Measurements from ENCODE around the gene RAB10.

RAB10 gene

GRCh38 chr2:26033818-26034636, at the start of gene RAB10:
Gene RAB10 (plus strand): TSS chr2:26034084. CDS start chr2:26034609, 525 bp downstream.
- no peak for TF ChIP-seq CTCF (IDR thresholded peaks at IDR 0.05; ENCODE audit: low read depth, low read length)
- TF ChIP-seq EZH2phosphoT487 (IDR thresholded peaks at IDR 0.05; ENCODE audit: low read depth) = no peak
- Histone ChIP-seq H3K79me2 (ENCODE audit: low read length) (peaks cover 51% of the 10 kb centered on the region), H3K4me3 (ENCODE audit: low read length) (peak within 1 kb of the TSS; percentile 94)

GRCh38 chr2:25988134-25988533, 45.8 kb upstream of the RAB10 start:
- no peak overlapping the region for H2AFZ ChIP-seq (ENCODE audit: low read depth, low read length)
- H3K79me2 ChIP-seq (ENCODE audit: low read length) = no peaks in the 10 kb centered on the region
- no peaks in the 10 kb centered on the region for H3K9me3 ChIP-seq (ENCODE audit: insufficient read depth, low read length)
- no peak overlapping the region for H3K27ac ChIP-seq (ENCODE audit: low read length)
- H3K36me3 ChIP-seq (replicated peaks; ENCODE audit: low read depth, low read length) = no peaks in the 10 kb centered on the region
- no peak overlapping the region for H3K4me2 ChIP-seq (ENCODE audit: low read length)
- no peak overlapping the region for H3K9ac ChIP-seq (ENCODE audit: low read length)
- no peaks in the 10 kb centered on the region for H4K20me1 ChIP-seq (ENCODE audit: insufficient read depth, low read length)
- no peak for TF ChIP-seq CTCF (IDR thresholded peaks at IDR 0.05; ENCODE audit: low read depth, low read length)
- TF ChIP-seq EZH2phosphoT487 (IDR thresholded peaks at IDR 0.05; ENCODE audit: low read depth) = no peak
- no peak overlapping the region for H3K4me3 ChIP-seq (ENCODE audit: low read length)
- no peaks in the 10 kb centered on the region for H3K27me3 ChIP-seq (ENCODE audit: low read depth, low read length)
- H3K4me1 ChIP-seq (ENCODE audit: low read length) = peaks cover 8% of the 10 kb centered on the region

More at GRCh38 chr2:26033818-26034636, at the start of gene RAB10:
- H3K4me1 ChIP-seq (ENCODE audit: low read length) = peaks cover 14% of the 10 kb centered on the region
- H3K9me3 ChIP-seq (ENCODE audit: insufficient read depth, low read length) = no peaks in the 10 kb centered on the region
- peak within 1 kb of the TSS; percentile 73 for H3K27ac ChIP-seq (ENCODE audit: low read length)
- H2AFZ ChIP-seq (ENCODE audit: low read depth, low read length) = peak within 1 kb of the TSS; percentile 77
- peak within 1 kb of the TSS; percentile 84 for H3K9ac ChIP-seq (ENCODE audit: low read length)
- peaks cover 10% of the 10 kb centered on the region for H3K36me3 ChIP-seq (replicated peaks; ENCODE audit: low read depth, low read length)
- H4K20me1 ChIP-seq (ENCODE audit: insufficient read depth, low read length) = peaks cover 32% of the 10 kb centered on the region
- no peaks in the 10 kb centered on the region for H3K27me3 ChIP-seq (ENCODE audit: low read depth, low read length)
- peak within 1 kb of the TSS; percentile 88 for H3K4me2 ChIP-seq (ENCODE audit: low read length)

- H3K9ac ChIP-seq (ENCODE audit: low read length) = no peak overlapping the region
- no peaks in the 10 kb centered on the region for H3K9me3 ChIP-seq (ENCODE audit: insufficient read depth, low read length)
- H3K79me2 ChIP-seq (ENCODE audit: low read length) = no peaks in the 10 kb centered on the region
- H2AFZ ChIP-seq (ENCODE audit: low read depth, low read length) = no peak overlapping the region
- no peak overlapping the region for H3K4me2 ChIP-seq (ENCODE audit: low read length)
- no peak overlapping the region for H3K4me3 ChIP-seq (ENCODE audit: low read length)
- no peaks in the 10 kb centered on the region for H3K36me3 ChIP-seq (replicated peaks; ENCODE audit: low read depth, low read length)
- peaks cover 8% of the 10 kb centered on the region for H3K4me1 ChIP-seq (ENCODE audit: low read length)
- no peak overlapping the region for H3K27ac ChIP-seq (ENCODE audit: low read length)
- H3K27me3 ChIP-seq (ENCODE audit: low read depth, low read length) = no peaks in the 10 kb centered on the region
- no peaks in the 10 kb centered on the region for H4K20me1 ChIP-seq (ENCODE audit: insufficient read depth, low read length)
- TF ChIP-seq EZH2phosphoT487 (IDR thresholded peaks at IDR 0.05; ENCODE audit: low read depth) (no peak), CTCF (IDR thresholded peaks at IDR 0.05; ENCODE audit: low read depth, low read length) (no peak)
Observed at GRCh38 chr2:25989154-25989553, 44.7 kb upstream of the RAB10 start.

- no peaks in the 10 kb centered on the region for H3K9me3 ChIP-seq (ENCODE audit: insufficient read depth, low read length)
- no peak for TF ChIP-seq EZH2phosphoT487 (IDR thresholded peaks at IDR 0.05; ENCODE audit: low read depth)
- no peak for TF ChIP-seq CTCF (IDR thresholded peaks at IDR 0.05; ENCODE audit: low read depth, low read length)
- no peaks in the 10 kb centered on the region for H3K27me3 ChIP-seq (ENCODE audit: low read depth, low read length)
- no peak overlapping the region for H3K27ac ChIP-seq (ENCODE audit: low read length)
- H3K4me2 ChIP-seq (ENCODE audit: low read length) = peak overlapping the region; percentile 43
- peak overlapping the region; percentile 1; the same call in 1 of the 2 replicates for H2AFZ ChIP-seq (ENCODE audit: low read depth, low read length)
- H3K79me2 ChIP-seq (ENCODE audit: low read length) = no peaks in the 10 kb centered on the region
- H3K36me3 ChIP-seq (replicated peaks; ENCODE audit: low read depth, low read length) = no peaks in the 10 kb centered on the region
- H3K4me3 ChIP-seq (ENCODE audit: low read length) = peak overlapping the region; percentile 70
- peaks cover 8% of the 10 kb centered on the region for H3K4me1 ChIP-seq (ENCODE audit: low read length)
- no peaks in the 10 kb centered on the region for H4K20me1 ChIP-seq (ENCODE audit: insufficient read depth, low read length)
- H3K9ac ChIP-seq (ENCODE audit: low read length) = 0 out of 2 replicates have a peak overlapping the region, but pooled peaks have one; percentile 5
Observed at GRCh38 chr2:25991965-25992364, 41.9 kb upstream of the RAB10 start.
